D721Med (cell line): ENCODE results near the gene COL9A3.

Experiments
- DNase-seq: peaks from one replicate; pipeline ENCODE4 v3.0.0; 2011; ENCODE audit warnings: low spot score; ENCODE audit not compliant: insufficient read length
- FAIRE-seq: peaks from 2 replicates; lab custom pipeline; 2011; peaks lifted over from hg19 to GRCh38; lab: Jason Lieb, UNC
- CTCF ChIP-seq: IDR thresholded peaks from 2 replicates; pipeline ENCODE4 v1.5.1; 2012; ENCODE audit warnings: mild to moderate bottlenecking, control low read depth; ENCODE audit not compliant: insufficient read depth; ENCODE audit errors: missing control alignments

The COL9A3 gene

GRCh38 chr20:62812907-62813200 is 4.0 kb upstream of the COL9A3 start:
- TF ChIP-seq CTCF, result no peak
- no peak for DNase-seq
- FAIRE-seq, result no peak

- FAIRE-seq (no peak), DNase-seq (no peak)
- no peak for TF ChIP-seq CTCF
Measured at GRCh38 chr20:62813588-62813987, 3.3 kb upstream of the COL9A3 start.

GRCh38 chr20:62814060-62814708 is 2.7 kb upstream of the COL9A3 start:
- no peak for DNase-seq
- FAIRE-seq, result no peak
- TF ChIP-seq CTCF, result no peak

- TF ChIP-seq CTCF, result no peak
- FAIRE-seq (no peak), DNase-seq (no peak)
Measured at GRCh38 chr20:62814709-62815065, 2.2 kb upstream of the COL9A3 start.

GRCh38 chr20:62815066-62815991 is 1.5 kb upstream of the COL9A3 start:
- FAIRE-seq (no peak), DNase-seq (no peak)
- TF ChIP-seq CTCF, result no peak

- FAIRE-seq (no peak), DNase-seq (no peak)
- TF ChIP-seq CTCF, result no peak
Measured at GRCh38 chr20:62816031-62816883, 593 bp upstream of the COL9A3 start.
